Germinal center (tissue), 1 donor: Measurements from ENCODE around the gene GALNT2.
A peak's percentile ranks its signal among the peaks of the same experiment; 100 is the strongest.

Experiments used
- DNase-seq: peaks from one replicate; pipeline ENCODE4 v3.0.0; 2012; ENCODE audit warnings: mixed read lengths, low spot score

Gene GALNT2

GRCh38 chr1:230050973-230051735 lies 15.9 kb upstream of the GALNT2 start:
- DNase-seq, result no peak

GRCh38 chr1:230052018-230052417 lies 15.0 kb upstream of the GALNT2 start:
- no peak for DNase-seq

GRCh38 chr1:230052665-230053064 lies 14.4 kb upstream of the GALNT2 start:
- no peak for DNase-seq

DNA sequence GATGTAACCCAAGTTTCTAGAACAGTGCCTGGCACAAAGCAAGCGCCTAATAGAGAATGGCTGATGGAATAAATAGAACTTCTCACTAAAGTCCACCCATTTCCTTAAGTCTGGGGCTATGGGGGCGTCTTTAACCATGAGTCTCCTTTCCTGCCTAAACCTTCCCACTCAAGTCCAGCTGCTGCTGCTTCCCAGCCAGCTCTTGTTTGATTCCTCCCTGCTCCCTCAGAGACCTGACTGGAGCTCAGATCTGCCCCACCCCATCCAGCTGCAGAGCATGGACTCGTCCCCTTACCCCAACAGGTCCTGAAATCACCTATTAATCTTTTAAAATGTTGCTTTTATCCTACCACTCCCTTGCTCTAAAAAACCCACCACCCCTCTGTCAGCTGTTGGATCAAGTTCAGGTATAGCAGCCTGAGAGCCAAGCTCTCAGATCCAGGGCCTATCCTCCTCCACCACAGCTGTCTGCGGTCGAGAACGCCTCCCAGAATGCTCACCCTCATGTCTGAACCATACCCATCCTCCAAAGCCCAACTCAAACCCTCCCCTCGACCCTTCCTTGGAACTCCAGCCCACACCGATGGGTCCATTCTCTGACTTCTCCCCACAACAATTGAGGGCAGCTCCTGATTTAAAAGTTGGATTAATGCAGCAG lies 12.8 kb upstream of the GALNT2 start:
- no peak for DNase-seq

DNA sequence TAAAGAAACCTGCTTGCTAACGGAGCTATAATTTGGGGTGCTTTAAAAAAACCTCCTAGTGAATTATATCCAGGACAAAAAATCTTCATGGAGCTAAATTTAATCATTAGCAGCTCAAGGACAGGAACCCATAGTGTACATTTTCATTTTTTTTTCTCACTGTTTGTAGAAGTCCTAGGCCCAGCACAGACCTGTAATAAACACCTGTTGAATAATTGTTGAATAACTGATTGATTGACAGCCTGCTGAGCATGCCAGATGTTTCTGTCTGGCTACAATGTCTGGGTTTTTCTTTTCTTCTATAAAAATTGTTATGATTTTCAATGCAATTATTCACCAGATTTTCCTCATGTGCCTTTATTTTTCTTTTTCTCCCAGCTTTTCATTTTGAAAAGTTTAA lies 10.9 kb upstream of the GALNT2 start:
- no peak for DNase-seq

DNA sequence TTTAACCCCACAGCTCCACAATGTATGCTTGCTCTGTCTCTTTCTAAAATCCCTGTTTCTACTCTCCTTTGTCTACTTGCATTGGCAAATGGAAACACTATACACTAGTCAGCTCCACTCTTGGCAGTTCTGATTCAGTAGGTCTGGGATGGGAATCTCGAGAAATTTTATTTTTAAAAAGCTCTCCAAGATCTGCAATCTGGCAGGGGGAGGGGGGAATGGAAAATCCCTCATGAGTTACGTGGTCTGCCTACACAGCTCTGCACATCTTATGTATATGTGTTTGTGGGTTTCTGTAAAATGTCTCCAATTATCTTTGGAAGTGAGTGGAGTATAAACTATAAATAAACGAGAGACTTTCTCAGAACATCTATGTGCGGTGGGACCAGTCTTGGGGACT lies 9.9 kb upstream of the GALNT2 start:
- no peak for DNase-seq

GRCh38 chr1:230057681-230058565 lies 9.1 kb upstream of the GALNT2 start:
- no peak for DNase-seq

DNA sequence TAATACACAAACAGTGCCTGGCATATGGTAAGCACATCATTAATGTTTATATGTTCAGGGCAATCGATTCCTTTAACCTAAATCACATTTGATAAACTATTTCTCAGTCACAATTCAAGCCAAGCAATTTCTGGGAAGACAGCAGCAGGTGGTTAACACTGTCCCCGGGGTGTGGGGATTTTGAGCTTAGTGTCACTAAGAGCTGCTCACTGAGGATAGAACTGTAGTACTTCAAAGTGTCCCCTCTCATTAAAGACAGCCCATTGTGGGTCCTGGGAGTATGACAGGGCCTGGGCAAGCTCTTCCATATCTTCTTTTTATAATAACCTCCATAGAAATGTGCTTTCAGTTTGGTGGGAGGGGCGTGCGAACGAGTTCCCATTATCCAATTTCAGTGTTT lies 8.4 kb upstream of the GALNT2 start:
- DNase-seq, result no peak

- DNase-seq, result no peak
Observed at GRCh38 chr1:230061801-230062200, 5.2 kb upstream of the GALNT2 start.

GRCh38 chr1:230062521-230062920 lies 4.5 kb upstream of the GALNT2 start:
- no peak for DNase-seq

DNA sequence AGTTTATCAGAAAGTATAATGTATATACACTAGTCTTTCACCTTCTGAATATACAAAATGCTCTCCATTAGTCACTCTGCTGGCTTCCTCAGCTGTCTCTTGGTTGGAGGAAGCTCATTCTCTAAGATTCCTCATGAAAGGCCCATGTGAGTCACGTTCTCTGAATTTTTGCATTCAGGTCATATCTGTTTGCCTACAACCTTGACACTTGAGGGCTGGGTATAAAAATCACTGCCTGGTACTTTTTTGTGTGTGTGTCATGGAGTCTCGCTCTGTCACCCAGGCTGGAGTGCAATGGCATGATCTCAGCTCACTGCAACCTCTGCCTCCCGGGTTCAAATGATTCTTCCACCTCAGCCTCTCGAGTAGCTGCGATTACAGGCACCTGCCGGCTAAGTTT lies 2.8 kb upstream of the GALNT2 start:
- DNase-seq, result no peak

GRCh38 chr1:230065161-230065560 lies 1.9 kb upstream of the GALNT2 start:
- DNase-seq, result no peak

- DNase-seq, result no peak
Observed at GRCh38 chr1:230065571-230065970, 1.5 kb upstream of the GALNT2 start.

GRCh38 chr1:230066031-230066430 lies 1.0 kb upstream of the GALNT2 start:
- no peak for DNase-seq

DNA sequence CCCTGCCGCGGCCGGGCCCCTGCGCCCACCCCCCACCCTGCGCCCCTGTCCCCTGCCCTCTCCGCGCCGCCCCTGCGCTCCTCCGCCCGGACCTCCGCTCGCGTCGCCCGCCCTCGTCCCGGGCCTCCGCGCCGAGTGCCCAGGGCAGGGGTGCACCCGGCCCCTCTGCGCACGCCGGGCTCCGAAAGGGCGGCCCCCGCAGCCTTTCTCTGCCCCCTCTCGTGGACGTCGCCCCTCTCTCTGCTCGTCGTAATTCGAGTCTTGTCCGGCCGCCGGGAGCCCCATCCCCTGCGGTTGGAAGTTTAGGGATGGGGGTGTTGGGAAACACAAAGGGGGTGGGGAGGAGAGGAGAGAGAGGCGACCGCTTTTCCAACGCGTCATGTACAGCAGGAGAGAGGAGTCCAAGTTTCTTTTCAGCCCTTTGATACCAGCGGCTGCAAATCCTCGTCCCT lies 407 bp downstream of the GALNT2 start:
- peak; percentile 42 for DNase-seq

DNA sequence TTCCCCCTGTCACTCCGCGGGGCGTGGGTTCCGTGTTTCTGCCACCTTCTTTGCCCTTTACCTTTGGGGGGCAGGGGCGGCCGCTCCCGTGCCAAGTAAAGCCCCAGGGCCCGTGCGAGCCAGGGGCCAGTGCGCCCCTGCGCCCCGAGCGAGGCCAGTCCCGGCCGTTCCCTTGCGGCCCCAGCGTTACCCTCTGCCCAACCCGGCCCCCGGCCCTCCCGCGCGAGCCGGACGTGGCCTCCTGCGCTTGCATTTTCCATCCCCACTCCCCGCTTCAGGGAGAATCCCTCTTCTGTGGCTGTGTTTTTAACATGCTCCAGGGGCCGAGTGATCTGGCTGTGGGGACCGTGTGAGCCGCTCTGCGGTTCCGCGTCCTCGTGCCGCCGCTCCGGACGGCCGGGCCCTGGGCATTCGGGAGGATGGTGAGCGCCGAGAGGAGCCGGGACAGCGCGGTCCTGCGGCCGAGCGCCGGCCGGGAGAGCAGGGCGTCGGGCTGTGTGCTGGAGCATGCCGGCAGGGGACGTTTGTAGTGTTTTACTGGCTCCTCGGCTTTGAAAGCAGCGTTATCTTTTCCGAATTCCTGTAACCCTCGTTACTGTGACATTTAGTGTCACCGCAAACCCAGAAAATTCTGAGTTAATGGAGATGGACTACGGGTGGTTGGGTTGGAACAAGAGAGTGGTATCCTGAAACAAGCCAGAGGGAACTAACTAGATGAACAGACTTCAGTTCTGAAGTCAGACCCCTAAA lies 1.0 kb downstream of the GALNT2 start:
- peak; percentile 24 for DNase-seq

DNA sequence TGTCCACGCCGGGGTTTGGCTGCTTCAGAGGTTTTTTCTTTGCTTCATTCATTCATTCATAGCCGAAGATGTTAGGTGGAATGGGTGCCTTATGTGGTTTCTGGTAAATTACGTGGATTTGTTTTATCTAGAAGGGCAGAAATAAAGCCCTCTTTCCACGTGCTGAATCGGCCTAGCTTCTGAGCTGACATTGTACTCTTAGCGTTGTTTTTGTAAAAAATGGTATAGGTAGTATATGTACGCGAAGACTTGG lies 1.5 kb downstream of the GALNT2 start:
- no peak for DNase-seq

- DNase-seq, result no peak
Observed at GRCh38 chr1:230068952-230069684, 2.1 kb downstream of the GALNT2 start.

DNA sequence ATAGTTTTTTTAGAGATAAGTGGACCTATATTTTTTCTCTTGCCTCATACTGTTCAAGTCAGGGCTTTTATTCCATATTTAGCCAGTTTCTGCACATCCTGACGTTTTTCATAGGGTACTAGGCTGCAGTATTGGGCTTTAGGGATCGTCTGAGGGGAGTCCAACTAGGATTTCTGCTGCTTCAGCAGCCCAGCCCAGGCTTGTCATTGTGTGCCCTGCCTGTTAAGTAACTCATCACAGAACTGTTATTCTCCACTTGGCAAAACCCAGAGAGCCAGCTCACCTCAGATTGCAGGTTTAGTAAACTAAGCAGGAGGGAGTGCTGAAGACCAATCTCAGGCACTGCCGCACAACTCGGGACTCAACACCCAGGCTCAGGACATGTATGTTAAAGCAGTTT lies 2.8 kb downstream of the GALNT2 start:
- no peak for DNase-seq

DNA sequence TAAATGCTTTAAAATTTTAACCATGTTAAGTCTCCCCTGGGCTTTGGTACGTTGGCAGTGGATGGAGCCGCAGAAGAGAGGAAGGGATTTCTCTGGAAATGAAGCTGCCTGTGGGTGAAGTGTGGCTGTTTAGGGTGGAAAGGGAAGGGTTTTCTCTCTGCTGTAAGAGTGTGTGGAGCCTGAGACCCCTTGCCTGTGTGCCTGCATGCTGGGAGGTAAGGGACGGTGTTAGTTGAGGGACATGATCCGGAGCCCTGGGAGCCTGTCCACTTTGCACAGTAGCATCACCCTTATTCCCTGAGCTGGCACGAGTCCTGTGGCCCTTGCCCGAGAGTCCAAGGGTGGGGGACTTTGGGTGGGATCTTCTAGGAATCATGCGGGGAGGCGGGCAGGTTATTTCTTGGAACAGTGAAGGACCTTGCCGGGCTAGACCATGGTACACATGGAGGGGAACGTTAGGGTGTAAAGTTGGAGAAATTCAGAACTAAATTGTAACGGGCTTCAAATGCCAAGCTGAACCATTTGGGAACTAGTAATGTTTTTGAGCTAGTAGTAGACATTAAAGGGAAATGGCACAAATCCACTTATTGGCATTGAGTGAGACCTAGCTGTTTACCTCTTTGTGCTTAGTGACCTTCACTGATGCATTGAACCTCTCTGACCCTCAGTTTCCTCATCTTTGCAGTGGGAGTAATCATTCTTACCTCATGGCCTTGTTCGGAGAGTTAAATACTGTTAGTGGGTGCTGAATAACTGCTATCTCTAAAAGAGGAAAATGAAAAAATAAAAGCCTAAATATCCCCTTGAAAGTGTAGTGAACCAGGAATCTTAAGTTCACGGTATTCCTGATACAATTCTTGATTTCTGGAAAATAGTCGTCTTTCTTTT lies 3.5 kb downstream of the GALNT2 start:
- DNase-seq, result no peak

- no peak for DNase-seq
Observed at GRCh38 chr1:230071316-230071715, 4.3 kb downstream of the GALNT2 start.
